GM23338 (cell line): Measurements from ENCODE around the gene ARL15.

ENCODE experiments used
- CREB1 ChIP-seq: fragments of 250-450 bp; sonication (Bioruptor Pico); IDR thresholded peaks from 2 replicates; pipeline ENCODE4 v1.5.0; 2020; ENCODE audit warnings: low read depth, mild to moderate bottlenecking, moderate library complexity
- CTCF ChIP-seq, 2 experiments: fragments of 200-600 bp in 1 of 2; sonication (generic) in 1 of 2; conservative IDR thresholded peaks; 2 replicates each; pipeline versions ENCODE4 v1.5.1 to v1.6.1; 2016 to 2017; ENCODE audit warnings: antibody characterized with exemption in 2 of 2, low read depth in 2 of 2, mild to moderate bottlenecking in 2 of 2, moderate library complexity in 1 of 2
- EZH2 ChIP-seq: fragments of 200-600 bp; sonication (generic); IDR thresholded peaks from one replicate; pipeline ENCODE4 v1.8.0; 2017; ENCODE audit warnings: antibody characterized with exemption, mild to moderate bottlenecking, low read depth; ENCODE audit not compliant: unreplicated experiment
- EZH2phosphoT487 ChIP-seq: fragments of 200-600 bp; sonication (generic); IDR thresholded peaks from one replicate; pipeline ENCODE4 v1.8.1; 2018; ENCODE audit warnings: antibody characterized with exemption; ENCODE audit not compliant: unreplicated experiment
- JUNB ChIP-seq: IDR thresholded peaks from one replicate; pipeline ENCODE4 v1.6.1; 2016; ENCODE audit warnings: antibody characterized with exemption; ENCODE audit not compliant: unreplicated experiment
- POLR2AphosphoS5 ChIP-seq: IDR thresholded peaks from 2 replicates; pipeline ENCODE4 v1.6.1; 2016; ENCODE audit warnings: antibody characterized with exemption, low read depth
- REST ChIP-seq: IDR thresholded peaks from one replicate; pipeline ENCODE4 v1.6.1; 2018; ENCODE audit warnings: antibody characterized with exemption; ENCODE audit not compliant: unreplicated experiment

- TF ChIP-seq CTCF (conservative IDR thresholded peaks at IDR 0.05; ENCODE audit: low read depth in 2 of 2) (no peak), EZH2 (no peak), POLR2AphosphoS5 (no peak), REST (no peak), EZH2phosphoT487 (no peak), CREB1 (CRISPR knock-in tag) (no peak), JUNB (no peak)
Observed at GRCh38 chr5:54317511-54318260, 7.3 kb upstream of the ARL15 start.
